ENCODE data around the gene HAPLN3.

The HAPLN3 gene

GRCh38 chr15:88908123-88908522 lies 12.8 kb upstream of the HAPLN3 start:
- DNase-seq (ENCODE audit: low read depth) = no peak
- TF ChIP-seq CTCF (IDR thresholded peaks at IDR 0.05; ENCODE audit: control insufficient read depth, extremely low read depth, insufficient read depth) = no peak

GRCh38 chr15:88907111-88907510 lies 11.8 kb upstream of the HAPLN3 start:
- no peak overlapping the region for H3K4me3 ChIP-seq (ENCODE audit: low read depth, low read length)
- no peak for TF ChIP-seq CTCF (IDR thresholded peaks at IDR 0.05; ENCODE audit: control insufficient read depth, extremely low read depth, insufficient read depth)
- DNase-seq (ENCODE audit: low read depth) = no peak

More at GRCh38 chr15:88908123-88908522, 12.8 kb upstream of the HAPLN3 start:
- H3K4me3 ChIP-seq (ENCODE audit: low read depth, low read length) = no peak overlapping the region

GRCh38 chr15:88906551-88906950 lies 11.2 kb upstream of the HAPLN3 start:
- no peak for DNase-seq (ENCODE audit: low read depth)
- no peak for TF ChIP-seq CTCF (IDR thresholded peaks at IDR 0.05; ENCODE audit: control insufficient read depth, extremely low read depth, insufficient read depth)
- H3K4me3 ChIP-seq (ENCODE audit: low read depth, low read length) = no peak overlapping the region

- no peak overlapping the region for H3K4me3 ChIP-seq (ENCODE audit: low read depth, low read length)
- no peak for TF ChIP-seq CTCF (IDR thresholded peaks at IDR 0.05; ENCODE audit: control insufficient read depth, extremely low read depth, insufficient read depth)
- no peak for DNase-seq (ENCODE audit: low read depth)
Observed at GRCh38 chr15:88906130-88906529, 10.8 kb upstream of the HAPLN3 start.

GRCh38 chr15:88905576-88905975 lies 10.2 kb upstream of the HAPLN3 start:
- no peak overlapping the region for H3K4me3 ChIP-seq (ENCODE audit: low read depth, low read length)
- no peak for DNase-seq (ENCODE audit: low read depth)
- TF ChIP-seq CTCF (IDR thresholded peaks at IDR 0.05; ENCODE audit: control insufficient read depth, extremely low read depth, insufficient read depth) = no peak

GRCh38 chr15:88904624-88905327 lies 9.4 kb upstream of the HAPLN3 start:
- peak; percentile 42 for DNase-seq (ENCODE audit: low read depth)
- peak; percentile 96 for TF ChIP-seq CTCF (IDR thresholded peaks at IDR 0.05; ENCODE audit: control insufficient read depth, extremely low read depth, insufficient read depth)

GRCh38 chr15:88904257-88904623 lies 8.9 kb upstream of the HAPLN3 start:
- no peak for DNase-seq (ENCODE audit: low read depth)
- no peak overlapping the region for H3K4me3 ChIP-seq (ENCODE audit: low read depth, low read length)
- TF ChIP-seq CTCF (IDR thresholded peaks at IDR 0.05; ENCODE audit: control insufficient read depth, extremely low read depth, insufficient read depth) = no peak

More at GRCh38 chr15:88904624-88905327, 9.4 kb upstream of the HAPLN3 start:
- no peak overlapping the region for H3K4me3 ChIP-seq (ENCODE audit: low read depth, low read length)

Measured in LNCaP clone FGC (cell line).